GM19328 (cell line): Measurements from ENCODE around the gene C2orf66.

Experiments used
- ATAC-seq: cut with Tn5 transposase; IDR thresholded peaks from one replicate; pipeline ENCODE4 v1.9.1; 2021; ENCODE audit warnings: mild to moderate bottlenecking, moderate library complexity; ENCODE audit not compliant: unreplicated experiment

The C2orf66 gene

DNA sequence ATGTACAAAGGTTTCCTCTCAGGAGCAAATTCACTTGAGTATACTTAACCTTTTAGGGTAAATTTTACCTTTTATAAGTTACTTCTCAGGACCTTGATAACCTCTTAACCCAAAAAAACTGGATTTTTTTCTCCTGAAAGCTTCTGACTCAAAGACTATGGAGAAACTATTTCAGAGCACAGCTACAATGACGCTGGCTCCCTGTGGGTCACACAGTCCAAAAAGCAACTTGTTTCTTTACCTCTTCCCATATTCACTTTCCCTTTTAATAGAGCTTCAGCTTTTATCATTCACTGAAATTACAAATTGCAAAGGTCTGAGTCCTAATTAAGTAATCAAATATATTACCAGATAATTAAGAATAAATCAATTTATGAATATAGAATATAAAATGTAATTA, 42.1 kb downstream of the C2orf66 start:
- no peak for ATAC-seq

- ATAC-seq, result no peak
Measured at GRCh38 chr2:196759378-196759706, 49.8 kb downstream of the C2orf66 start.

DNA sequence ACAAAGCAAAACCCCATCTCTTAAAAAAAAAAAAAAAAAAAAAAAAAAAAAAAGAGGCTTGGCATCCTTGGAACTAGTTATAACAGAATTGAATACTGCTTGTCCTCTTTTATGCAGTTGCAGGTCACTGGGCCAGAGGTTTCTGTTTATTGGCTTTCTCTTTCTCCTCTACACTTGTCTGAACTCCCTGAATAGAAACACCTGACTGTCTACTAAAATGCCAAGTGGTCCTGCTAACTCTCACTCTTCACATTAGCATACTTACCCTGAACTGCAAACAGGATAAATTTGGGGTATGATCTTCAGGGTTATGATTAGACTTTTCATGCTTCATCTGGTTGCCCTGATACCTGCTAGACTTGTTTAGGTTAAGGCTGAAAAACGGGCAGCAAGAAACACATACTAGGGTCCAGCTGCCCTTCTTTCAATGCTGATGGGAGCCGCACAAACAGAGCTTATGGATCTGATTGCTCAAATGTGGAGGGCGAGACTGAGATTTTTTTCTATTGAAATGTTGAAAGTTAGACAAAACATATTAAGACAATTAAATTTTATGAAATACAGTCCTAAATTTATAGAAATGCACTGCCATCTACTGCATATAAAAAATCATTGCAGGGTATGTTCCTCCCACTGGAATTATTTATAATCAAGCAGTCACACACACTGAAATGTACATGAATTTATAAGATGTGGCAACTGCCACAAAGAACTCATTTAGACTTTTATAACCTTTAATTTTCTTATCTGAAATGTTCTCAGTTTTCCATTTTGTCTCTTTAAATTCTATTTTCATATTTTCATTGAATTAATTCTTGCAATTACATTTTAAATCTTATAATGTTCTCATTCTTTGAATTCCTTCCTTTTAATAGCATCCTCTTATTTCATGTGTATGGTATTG, 50.4 kb downstream of the C2orf66 start:
- ATAC-seq, result no peak
